SU-DHL-6 (cell line): Measurements from ENCODE around the gene MTHFSD.

Experiments used
- EZH2phosphoT487 ChIP-seq: fragments of 200-600 bp; sonication (generic), shearing (Covaris generic); conservative IDR thresholded peaks from 2 replicates; pipeline ENCODE4 v1.6.1; 2018; ENCODE audit warnings: mild to moderate bottlenecking, antibody characterized with exemption, low read length, moderate library complexity, mixed read lengths
- TF ChIP-seq, protein P1 (sequence below): fragments of 200-600 bp; sonication (generic); IDR thresholded peaks from one replicate; pipeline ENCODE4 v1.5.1; 2017; ENCODE audit warnings: antibody characterized with exemption, mild to moderate bottlenecking, low read length, moderate library complexity; ENCODE audit not compliant: insufficient read depth, poor library complexity, severe bottlenecking

DNA sequence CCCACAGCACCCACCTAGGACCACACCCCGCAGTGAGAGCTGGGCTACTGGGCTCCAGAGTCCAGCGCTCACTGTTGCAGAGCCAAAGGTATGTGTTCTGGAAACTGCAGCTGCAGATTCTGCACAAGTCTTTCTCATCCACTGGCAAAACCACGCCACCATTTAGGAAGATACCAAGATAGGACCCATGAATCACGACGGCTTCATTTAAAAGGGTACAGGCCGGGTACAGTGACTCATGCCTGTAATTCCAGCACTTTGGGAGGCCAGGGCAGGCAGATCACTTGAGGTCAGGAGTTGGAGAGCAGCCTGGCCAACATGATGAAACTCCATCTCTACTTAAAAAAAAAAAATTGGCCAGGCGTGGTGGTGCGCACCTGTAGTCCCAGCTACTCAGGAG, 25.9 kb downstream of the MTHFSD start:
- TF ChIP-seq, protein P1, sequence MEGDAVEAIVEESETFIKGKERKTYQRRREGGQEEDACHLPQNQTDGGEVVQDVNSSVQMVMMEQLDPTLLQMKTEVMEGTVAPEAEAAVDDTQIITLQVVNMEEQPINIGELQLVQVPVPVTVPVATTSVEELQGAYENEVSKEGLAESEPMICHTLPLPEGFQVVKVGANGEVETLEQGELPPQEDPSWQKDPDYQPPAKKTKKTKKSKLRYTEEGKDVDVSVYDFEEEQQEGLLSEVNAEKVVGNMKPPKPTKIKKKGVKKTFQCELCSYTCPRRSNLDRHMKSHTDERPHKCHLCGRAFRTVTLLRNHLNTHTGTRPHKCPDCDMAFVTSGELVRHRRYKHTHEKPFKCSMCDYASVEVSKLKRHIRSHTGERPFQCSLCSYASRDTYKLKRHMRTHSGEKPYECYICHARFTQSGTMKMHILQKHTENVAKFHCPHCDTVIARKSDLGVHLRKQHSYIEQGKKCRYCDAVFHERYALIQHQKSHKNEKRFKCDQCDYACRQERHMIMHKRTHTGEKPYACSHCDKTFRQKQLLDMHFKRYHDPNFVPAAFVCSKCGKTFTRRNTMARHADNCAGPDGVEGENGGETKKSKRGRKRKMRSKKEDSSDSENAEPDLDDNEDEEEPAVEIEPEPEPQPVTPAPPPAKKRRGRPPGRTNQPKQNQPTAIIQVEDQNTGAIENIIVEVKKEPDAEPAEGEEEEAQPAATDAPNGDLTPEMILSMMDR, result no peak
- TF ChIP-seq EZH2phosphoT487, result no peak
